H1 (cell line): ENCODE measurements around the gene GPD1L. TPM values are rescaled to one million over a fixed set of nuclear protein-coding genes. Genes with fewer than 3 reads are reported as not detected.

Source experiments
- CTCF ChIA-PET: fragments of 300-600 bp; sonication (Branson Sonifier 250); formaldehyde crosslinking; loops from one replicate; lab custom pipeline; 2021; ENCODE audit not compliant: partially characterized antibody; lab: Charles Lee
- POLR2A ChIA-PET: fragments of 300-600 bp; sonication (Branson Sonifier 250); formaldehyde crosslinking; loops from one replicate; lab custom pipeline; 2021; ENCODE audit warnings: inconsistent platforms; ENCODE audit not compliant: partially characterized antibody; lab: Charles Lee
- DNase-seq, 2 experiments: peaks; one replicate each; pipeline versions ENCODE4 v3.0.0 to v3.0.0-alpha.2; 2010 to 2022; ENCODE audit warnings: low spot score in 2 of 2, low read depth in 1 of 2, mixed read lengths in 1 of 2
- FAIRE-seq: peaks from 2 replicates; lab custom pipeline; 2011; peaks lifted over from hg19 to GRCh38; lab: Jason Lieb, UNC
- H2AFZ ChIP-seq: 2 replicates; pipeline ENCODE4 v1.8.1; 2012; ENCODE audit warnings: low read length, inconsistent platforms
- H2AK5ac ChIP-seq: 2 replicates; pipeline ENCODE4 v1.6.1; 2013; ENCODE audit warnings: low read depth, low read length
- H2BK120ac ChIP-seq: replicated peaks from 2 replicates; pipeline ENCODE3; 2013; ENCODE audit warnings: low read depth, low read length, inconsistent platforms
- H2BK12ac ChIP-seq: 2 replicates; pipeline ENCODE4 v1.6.1; 2013; ENCODE audit warnings: low read depth, low read length
- H2BK15ac ChIP-seq: 2 replicates; pipeline ENCODE4 v1.6.1; 2013; ENCODE audit warnings: low read length
- H2BK20ac ChIP-seq: 2 replicates; pipeline ENCODE4 v1.6.1; 2013; ENCODE audit warnings: low read length
- H2BK5ac ChIP-seq: 2 replicates; pipeline ENCODE4 v1.6.1; 2013; ENCODE audit warnings: low read depth, low read length
- H3K14ac ChIP-seq: 2 replicates; pipeline ENCODE4 v1.6.1; 2013; ENCODE audit warnings: inconsistent platforms; ENCODE audit not compliant: insufficient read length
- H3K18ac ChIP-seq: 2 replicates; pipeline ENCODE4 v1.6.1; 2013; ENCODE audit warnings: low read length; ENCODE audit errors: extremely low read depth
- H3K23ac ChIP-seq: 2 replicates; pipeline ENCODE4 v1.6.1; 2013; ENCODE audit warnings: inconsistent platforms; ENCODE audit not compliant: insufficient read length
- H3K23me2 ChIP-seq: 2 replicates; pipeline ENCODE4 v1.6.1; 2013; ENCODE audit warnings: low read depth, low read length
- H3K27ac ChIP-seq: 2 replicates; pipeline ENCODE4 v1.6.1; 2011; ENCODE audit warnings: low read depth, low read length, inconsistent platforms
- H3K27me3 ChIP-seq, 4 experiments: replicated peaks in 1 of 4; 1 replicate in 1 of 4; 2 replicates in 3 of 4; pipeline versions ENCODE4 v1.6.1 to v1.8.1; 2011 to 2013; ENCODE audit warnings: low read length in 3 of 4, mild to moderate bottlenecking in 3 of 4, inconsistent platforms in 2 of 4, mixed read lengths in 2 of 4, moderate library complexity in 1 of 4; ENCODE audit not compliant: control insufficient read depth in 3 of 4, insufficient read depth in 3 of 4; ENCODE audit errors: extremely low read depth in 1 of 4
- H3K36me3 ChIP-seq, 4 experiments: 2 replicates each; pipeline versions ENCODE4 v1.6.1 to v1.8.1; 2011 to 2013; ENCODE audit warnings: mild to moderate bottlenecking in 4 of 4, low read length in 3 of 4, moderate library complexity in 2 of 4, control low read depth in 1 of 4, inconsistent platforms in 1 of 4; ENCODE audit not compliant: insufficient read depth in 4 of 4, control insufficient read depth in 2 of 4
- H3K4ac ChIP-seq: replicated peaks from 2 replicates; pipeline ENCODE3; 2013; ENCODE audit warnings: low read length, low read depth, mixed read lengths, inconsistent platforms; ENCODE audit not compliant: insufficient read length
- H3K4me1 ChIP-seq, 4 experiments: replicated peaks in 1 of 4; 1 replicate in 1 of 4; 2 replicates in 3 of 4; pipeline versions ENCODE4 v1.6.1 to v1.8.1; 2011 to 2013; ENCODE audit warnings: low read length in 3 of 4, inconsistent platforms in 2 of 4, mixed read lengths in 1 of 4; ENCODE audit not compliant: insufficient read depth in 4 of 4, control insufficient read depth in 3 of 4
- H3K4me2 ChIP-seq, 2 experiments: 2 replicates each; pipeline versions ENCODE4 v1.6.1 to v1.8.1; 2011 to 2013; ENCODE audit warnings: low read depth in 2 of 2, low read length in 2 of 2, control low read depth in 1 of 2, inconsistent platforms in 1 of 2, mild to moderate bottlenecking in 1 of 2; ENCODE audit not compliant: insufficient read depth in 1 of 2
- H3K4me3 ChIP-seq, 4 experiments: fragments of 200-600, 300-600 bp in 1 of 4; sonication (generic), shearing (Covaris generic), sonication (Bioruptor Twin) in 1 of 4; 2 replicates each; pipeline versions ENCODE4 v1.5.1 to v1.8.1; 2011 to 2016; ENCODE audit warnings: low read length in 4 of 4, low read depth in 3 of 4, control low read depth in 2 of 4, inconsistent platforms in 2 of 4, mild to moderate bottlenecking in 2 of 4, mixed read lengths in 1 of 4, moderate library complexity in 1 of 4; ENCODE audit not compliant: insufficient read depth in 2 of 4; ENCODE audit errors: extremely low read depth in 1 of 4
- H3K56ac ChIP-seq: replicated peaks from 2 replicates; pipeline ENCODE3; 2013; ENCODE audit warnings: low read depth, mild to moderate bottlenecking, mixed read lengths, low read length, inconsistent platforms; ENCODE audit not compliant: insufficient read length
- H3K79me1 ChIP-seq: 2 replicates; pipeline ENCODE4 v1.6.1; 2013; ENCODE audit warnings: low read depth, low read length, control low read depth
- H3K79me2 ChIP-seq, 2 experiments: 2 replicates each; pipeline versions ENCODE4 v1.6.1 to v1.8.1; 2012 to 2013; ENCODE audit warnings: low read length in 2 of 2, mild to moderate bottlenecking in 2 of 2, inconsistent platforms in 1 of 2; ENCODE audit not compliant: insufficient read depth in 2 of 2, control insufficient read depth in 1 of 2
- H3K9ac ChIP-seq, 4 experiments: replicated peaks in 1 of 4; 1 replicate in 1 of 4; 2 replicates in 3 of 4; pipeline versions ENCODE4 v1.6.1 to v1.8.1; 2011 to 2013; ENCODE audit warnings: low read depth in 3 of 4, low read length in 3 of 4, control low read depth in 2 of 4, mild to moderate bottlenecking in 2 of 4, moderate library complexity in 2 of 4, inconsistent platforms in 1 of 4; ENCODE audit errors: extremely low read depth in 1 of 4
- H3K9me3 ChIP-seq, 2 experiments: 2 replicates each; pipeline versions ENCODE4 v1.6.1 to v1.8.1; 2012 to 2013; ENCODE audit warnings: mild to moderate bottlenecking in 2 of 2, moderate library complexity in 2 of 2, control low read depth in 1 of 2, inconsistent platforms in 1 of 2, low read depth in 1 of 2, low read length in 1 of 2, mixed read lengths in 1 of 2; ENCODE audit not compliant: insufficient read depth in 2 of 2
- H4K20me1 ChIP-seq, 2 experiments: replicated peaks in 1 of 2; 2 replicates each; pipeline versions ENCODE3 to v1.8.1; 2011 to 2013; ENCODE audit warnings: inconsistent platforms in 2 of 2, low read length in 2 of 2, mild to moderate bottlenecking in 1 of 2; ENCODE audit not compliant: insufficient read depth in 2 of 2, control insufficient read depth in 1 of 2
- H4K5ac ChIP-seq: 2 replicates; pipeline ENCODE4 v1.6.1; 2013; ENCODE audit warnings: low read length, low read depth, mixed read lengths, inconsistent platforms; ENCODE audit not compliant: insufficient read length
- H4K8ac ChIP-seq: 2 replicates; pipeline ENCODE4 v1.8.0; 2013; ENCODE audit warnings: mild to moderate bottlenecking, moderate library complexity, low read length, inconsistent platforms; ENCODE audit not compliant: insufficient read depth; ENCODE audit errors: extremely low read depth
- H4K91ac ChIP-seq: replicated peaks from 2 replicates; pipeline ENCODE3; 2013; ENCODE audit warnings: low read length, mixed read lengths, inconsistent platforms; ENCODE audit not compliant: insufficient read length
- BRCA1 ChIP-seq: IDR thresholded peaks from 2 replicates; pipeline ENCODE4 v1.6.1; 2012; ENCODE audit warnings: low read depth, low read length, improper control_type of control experiment
- CBX8 ChIP-seq: fragments of 300-800, 300-1000 bp; sonication (generic); IDR thresholded peaks from 2 replicates; pipeline ENCODE4 v1.7.1; 2016; ENCODE audit warnings: low read depth, low read length, borderline replicate concordance
- GTF2F1 ChIP-seq: IDR thresholded peaks from 2 replicates; pipeline ENCODE4 v1.6.1; 2012; ENCODE audit warnings: low read depth, low read length, improper control_type of control experiment, borderline replicate concordance
- POLR2A ChIP-seq, 2 experiments: IDR thresholded peaks; 1 replicate in 1 of 2; 2 replicates in 1 of 2; pipeline ENCODE4 v1.6.1; 2011; ENCODE audit warnings: low read depth in 2 of 2, low read length in 2 of 2, mild to moderate bottlenecking in 2 of 2; ENCODE audit errors: control extremely low read depth in 1 of 2
- SP4 ChIP-seq: IDR thresholded peaks from 2 replicates; pipeline ENCODE4 v1.6.1; 2012; ENCODE audit warnings: low read length, inconsistent platforms
- WGBS, 2 experiments: shearing (Covaris generic) in 1 of 2; methylation state at CpG; one replicate each; pipeline versions ENCODE4 v1.1.6 to v1.1.7; 2013 to 2015; ENCODE audit warnings: low lambda C conversion rate in 2 of 2, mixed read lengths in 2 of 2, inconsistent platforms in 1 of 2, low coverage in 1 of 2, missing lambda C conversion rate in 1 of 2; ENCODE audit not compliant: insufficient replicate concordance in 2 of 2, insufficient coverage in 1 of 2, insufficient read length in 1 of 2; ENCODE audit errors: extremely low coverage in 1 of 2, missing lambda C conversion rate in 1 of 2; 5-methylcytosine and 5-hydroxymethylcytosine counted together
- polyA plus RNA-seq, 7 experiments: library from polyadenylated mRNA; depleted of rRNA in 3 of 7; stranded (reverse) in 5 of 7; unstranded in 2 of 7; fragments of >200 nt in 5 of 7; fragments of 200-250 nt in 2 of 7; gene quantifications; 1 replicate in 5 of 7; 2 replicates in 1 of 7; 4 replicates in 1 of 7; pipeline versions ENCODE4 v1.2.1 to v1.2.3, GENCODE V29; 2011 to 2013; ENCODE audit warnings: missing spikeins in 2 of 7, mixed read lengths in 2 of 7
- total RNA-seq: library from RNA; stranded (reverse); fragmentation: NEBNext Ultra II Directional; extraction: Animal tissue kit (Norgen Biotek cat#: 25700); gene quantifications from 2 replicates; pipeline ENCODE4 v1.2.1, GENCODE V29; 2021

Gene GPD1L
- total and polyA plus RNA-seq, 2 of the 8 experiments (the other 6 are each of a cell fraction or from before 2014, with no cell fraction given), result 2.4 to 8.4 TPM

GRCh38 chr3:32098528-32098927 is 7.9 kb upstream of the GPD1L start:
- no peak overlapping the region for H2BK15ac ChIP-seq
- H3K4me1 ChIP-seq, result no peaks in the 10 kb centered on the region
- H2AFZ ChIP-seq, result no peak overlapping the region
- no peak overlapping the region for H3K56ac ChIP-seq
- H3K9ac ChIP-seq, result no peak overlapping the region
- ChIA-PET CTCF (no interaction called here), POLR2A (no interaction called here)
- no peak overlapping the region for H2AK5ac ChIP-seq
- no peak overlapping the region for H3K18ac ChIP-seq
- H4K8ac ChIP-seq, result no peak overlapping the region
- no peak overlapping the region for H4K5ac ChIP-seq
- H3K14ac ChIP-seq, result no peak overlapping the region
- no peak overlapping the region for H3K27ac ChIP-seq
- no peak overlapping the region for H3K4me3 ChIP-seq
- no peaks in the 10 kb centered on the region for H4K20me1 ChIP-seq
- DNase-seq (no peak), FAIRE-seq (no peak)
- WGBS, 2 experiments, result 63% methylated on average over 1 of the region's 1 CpG; no CpG with 5 or more reads in 1 of the 2 experiments
- no peaks in the 10 kb centered on the region for H3K27me3 ChIP-seq
- H2BK5ac ChIP-seq, result no peak overlapping the region
- no peak overlapping the region for H3K4ac ChIP-seq
- no peak overlapping the region for H3K23ac ChIP-seq
- H4K91ac ChIP-seq, result no peak overlapping the region
- no peak for TF ChIP-seq POLR2A (IDR thresholded peaks at IDR 0.05; ENCODE audit: control extremely low read depth in 1 of 2, low read depth in 2 of 2, low read length in 2 of 2)
- no peak for TF ChIP-seq GTF2F1
- TF ChIP-seq CBX8, result no peak
- no peak for TF ChIP-seq SP4
- no peak for TF ChIP-seq BRCA1
- no peak overlapping the region for H2BK12ac ChIP-seq
- H3K79me2 ChIP-seq, result no peaks in the 10 kb centered on the region
- no peak overlapping the region for H2BK120ac ChIP-seq
- H2BK20ac ChIP-seq, result no peak overlapping the region
- H3K9me3 ChIP-seq, result peaks cover 23 to 25% of the 10 kb centered on the region in 2 experiments
- H3K23me2 ChIP-seq, result no peaks in the 10 kb centered on the region
- H3K4me2 ChIP-seq, result no peak overlapping the region
- no peaks in the 10 kb centered on the region for H3K79me1 ChIP-seq
- no peaks in the 10 kb centered on the region for H3K36me3 ChIP-seq
